ENCODE measurements around the gene SYNJ2.

- no peak for TF ChIP-seq MAX (IDR thresholded peaks at IDR 0.05)
- TF ChIP-seq POLR2A (IDR thresholded peaks at IDR 0.05; ENCODE audit: low read length): no peak
- no peak for TF ChIP-seq CTCF (IDR thresholded peaks at IDR 0.05)
- no peak for TF ChIP-seq BHLHE40 (IDR thresholded peaks at IDR 0.05; ENCODE audit: low read depth, low read length)
- no peak for TF ChIP-seq RFX5 (IDR thresholded peaks at IDR 0.05)
- no peak for TF ChIP-seq CBX8 (IDR thresholded peaks at IDR 0.05)
- TF ChIP-seq KDM5A (IDR thresholded peaks at IDR 0.05): no peak
- no peak for TF ChIP-seq MYC (IDR thresholded peaks at IDR 0.05; ENCODE audit: borderline replicate concordance, low read length)
- no peak for TF ChIP-seq REST (IDR thresholded peaks at IDR 0.05)
- TF ChIP-seq EP300 (IDR thresholded peaks at IDR 0.05): no peak
- no peak for TF ChIP-seq KDM1A (IDR thresholded peaks at IDR 0.05; ENCODE audit: low read depth)
- TF ChIP-seq PHF8 (IDR thresholded peaks at IDR 0.05; ENCODE audit: borderline replicate concordance, low read depth): no peak
- TF ChIP-seq SMC3 (IDR thresholded peaks at IDR 0.05): no peak
- TF ChIP-seq JUN (IDR thresholded peaks at IDR 0.05): no peak
Measured at GRCh38 chr6:158018851-158019361, 37.2 kb downstream of the SYNJ2 start.
